T-cell (primary cell): ENCODE results near the gene PHGDH. TPM values are rescaled to one million over a fixed set of nuclear protein-coding genes. Genes with fewer than 3 reads are reported as not detected.
"Not testable (repeated sequence)": the region's sequence is repeated elsewhere in the genome, so short reads cannot be mapped to it uniquely, and the experiment has no call there.

ENCODE experiments used
- ATAC-seq, 4 experiments: fragments of 200-7000 bp in 3 of 4; fragments of 150-1000 bp in 1 of 4; cut with Tn5 transposase; replicated peaks in 1 of 4; 1 replicate in 3 of 4; 2 replicates in 1 of 4; pipeline ENCODE4 v1.10.0; 2021; ENCODE audit warnings: moderate library complexity in 3 of 4, mild to moderate bottlenecking in 2 of 4, moderate number of reproducible peaks in 1 of 4
- CTCF ChIA-PET, 2 donors: fragments of 300-600 bp; sonication (Branson Sonifier 250); formaldehyde crosslinking; loops; one replicate each; lab custom pipeline; 2022; ENCODE audit warnings: antibody characterized with exemption in 2 of 2; lab: Charles Lee
- POLR2A ChIA-PET, 2 donors: fragments of 300-600 bp; sonication (Branson Sonifier 250); formaldehyde crosslinking; loops; one replicate each; lab custom pipeline; 2022; ENCODE audit warnings: antibody characterized with exemption in 2 of 2; lab: Charles Lee
- DNase-seq, 35 experiments: peaks; one replicate each; pipeline versions ENCODE4 v3.0.0 to v3.0.0-alpha.2; 2013 to 2023
- H3K27ac ChIP-seq: one replicate; pipeline ENCODE4 v1.5.1; 2013; ENCODE audit warnings: low read length
- H3K27me3 ChIP-seq, 2 experiments: replicated peaks in 1 of 2; 1 replicate in 1 of 2; 2 replicates in 1 of 2; pipeline versions ENCODE4 v1.6.1 to v1.7.0; 2013; ENCODE audit warnings: low read length in 1 of 2, mixed read lengths in 1 of 2; ENCODE audit not compliant: control insufficient read depth in 2 of 2, insufficient read depth in 2 of 2; ENCODE audit errors: extremely low read depth in 1 of 2
- H3K36me3 ChIP-seq, 2 donors: 1 replicate in 1 of 2; 2 replicates in 1 of 2; pipeline versions ENCODE4 v1.6.1 to v1.7.0; 2013; ENCODE audit warnings: low read length in 1 of 2; ENCODE audit not compliant: control insufficient read depth in 2 of 2, insufficient read depth in 1 of 2; ENCODE audit errors: extremely low read depth in 1 of 2
- H3K4me1 ChIP-seq, 2 experiments: 1 replicate in 1 of 2; 2 replicates in 1 of 2; pipeline versions ENCODE4 v1.6.1 to v1.7.0; 2013; ENCODE audit warnings: low read length in 2 of 2, mixed read lengths in 1 of 2; ENCODE audit not compliant: insufficient read depth in 2 of 2, control insufficient read depth in 1 of 2; ENCODE audit errors: extremely low read depth in 1 of 2
- H3K4me3 ChIP-seq, 2 donors: 1 replicate in 1 of 2; 2 replicates in 1 of 2; pipeline versions ENCODE4 v1.5.1 to v1.7.0; 2013; ENCODE audit warnings: mild to moderate bottlenecking in 2 of 2, low read length in 1 of 2, moderate library complexity in 1 of 2; ENCODE audit not compliant: control insufficient read depth in 1 of 2; ENCODE audit errors: extremely low read depth in 1 of 2
- H3K9me3 ChIP-seq: 2 replicates; pipeline ENCODE4 v1.7.0; 2013
- H3K27ac Mint-ChIP-seq, 2 donors: one replicate each; pipeline ENCODE4 v1.8.0; 2020 to 2021; ENCODE audit warnings: mild to moderate bottlenecking in 2 of 2, mixed read lengths in 2 of 2
- H3K27me3 Mint-ChIP-seq, 2 donors: one replicate each; pipeline ENCODE4 v1.8.0; 2021 to 2022; ENCODE audit warnings: mixed read lengths in 2 of 2
- H3K36me3 Mint-ChIP-seq: one replicate; pipeline ENCODE4 v1.8.0; 2021; ENCODE audit warnings: mixed read lengths
- H3K4me1 Mint-ChIP-seq, 3 donors: one replicate each; pipeline ENCODE4 v1.8.0; 2020 to 2022; ENCODE audit warnings: mixed read lengths in 3 of 3, mild to moderate bottlenecking in 1 of 3
- H3K4me3 Mint-ChIP-seq, 3 donors: one replicate each; pipeline ENCODE4 v1.8.0; 2020 to 2022; ENCODE audit warnings: mild to moderate bottlenecking in 3 of 3, mixed read lengths in 3 of 3, moderate library complexity in 3 of 3
- H3K9me3 Mint-ChIP-seq, 3 donors: one replicate each; pipeline ENCODE4 v1.8.0; 2020 to 2022; ENCODE audit warnings: mixed read lengths in 3 of 3
- WGBS: methylation state at CpG from one replicate; pipeline ENCODE4 v1.1.5; 2013; ENCODE audit warnings: missing lambda C conversion rate; ENCODE audit not compliant: insufficient coverage; 5-methylcytosine and 5-hydroxymethylcytosine counted together
- total RNA-seq, 35 experiments: library from RNA in 6 of 35; stranded (reverse) in 6 of 35; fragments of 120-200 nt in 1 of 35; gene quantifications; one replicate each; pipeline versions ENCODE4 v1.2.1 to v1.2.4 and lab custom pipeline; 2013 to 2026

Gene PHGDH
- total RNA-seq, 5 donors from 2014 or later (not counting 1 experiment from before 2014, with no cell fraction given): 7.8 to 27.4 (median 14.3) TPM

DNA sequence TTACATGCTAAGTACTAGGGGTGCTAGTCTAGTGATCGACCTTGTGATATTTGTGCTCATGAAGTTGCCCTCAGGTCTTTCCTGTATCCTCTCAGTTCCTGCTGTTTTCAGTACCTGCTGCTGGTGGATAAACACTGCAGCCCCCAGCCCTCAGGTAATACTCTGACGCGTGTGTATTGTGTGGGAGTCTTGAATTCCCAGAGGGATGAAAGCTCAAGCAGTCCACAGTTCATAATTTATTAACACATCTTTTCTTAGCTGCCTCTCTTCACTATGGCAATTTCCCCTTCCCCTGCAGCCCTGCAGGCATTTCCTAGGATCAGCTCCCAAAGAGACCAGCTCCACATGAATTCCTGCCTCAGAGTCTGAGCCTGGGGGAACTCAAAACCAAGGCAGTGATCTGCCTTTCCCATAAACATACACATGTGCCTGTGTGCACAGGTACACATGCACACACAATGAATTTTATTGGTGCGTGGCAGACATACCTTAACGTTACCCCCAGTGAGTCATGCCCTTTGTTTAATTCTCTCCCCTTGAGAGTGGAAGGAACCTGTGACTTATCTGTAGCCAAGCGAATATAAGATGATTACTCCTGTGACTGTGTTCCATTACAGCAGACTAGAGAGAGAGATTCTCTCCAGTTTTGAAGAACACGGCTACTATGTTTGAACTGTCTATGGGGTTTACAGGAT is 71.0 kb downstream of the PHGDH start:
- no peaks in the 10 kb centered on the region for H3K36me3 Mint-ChIP-seq
- Histone ChIP-seq H3K27ac (no peak overlapping the region), H3K4me3 (no peak overlapping the region), H3K27me3 (peaks cover 0 to 4% of the 10 kb centered on the region in 2 experiments), H3K4me1 (no peaks in the 10 kb centered on the region), H3K9me3 (no peaks in the 10 kb centered on the region), H3K36me3 (no peaks in the 10 kb centered on the region)
- CTCF ChIA-PET: no interaction called here
- H3K4me3 Mint-ChIP-seq: no peak overlapping the region
- no peaks in the 10 kb centered on the region for H3K9me3 Mint-ChIP-seq
- DNase-seq (no peak), ATAC-seq (no peak)
- WGBS: no CpG with 5 or more reads among the region's 7 CpGs
- POLR2A ChIA-PET: no interaction called here
- H3K4me1 Mint-ChIP-seq: no peaks in the 10 kb centered on the region
- peaks cover 6 to 8% of the 10 kb centered on the region in 2 donors for H3K27me3 Mint-ChIP-seq
- H3K27ac Mint-ChIP-seq: no peak overlapping the region

DNA sequence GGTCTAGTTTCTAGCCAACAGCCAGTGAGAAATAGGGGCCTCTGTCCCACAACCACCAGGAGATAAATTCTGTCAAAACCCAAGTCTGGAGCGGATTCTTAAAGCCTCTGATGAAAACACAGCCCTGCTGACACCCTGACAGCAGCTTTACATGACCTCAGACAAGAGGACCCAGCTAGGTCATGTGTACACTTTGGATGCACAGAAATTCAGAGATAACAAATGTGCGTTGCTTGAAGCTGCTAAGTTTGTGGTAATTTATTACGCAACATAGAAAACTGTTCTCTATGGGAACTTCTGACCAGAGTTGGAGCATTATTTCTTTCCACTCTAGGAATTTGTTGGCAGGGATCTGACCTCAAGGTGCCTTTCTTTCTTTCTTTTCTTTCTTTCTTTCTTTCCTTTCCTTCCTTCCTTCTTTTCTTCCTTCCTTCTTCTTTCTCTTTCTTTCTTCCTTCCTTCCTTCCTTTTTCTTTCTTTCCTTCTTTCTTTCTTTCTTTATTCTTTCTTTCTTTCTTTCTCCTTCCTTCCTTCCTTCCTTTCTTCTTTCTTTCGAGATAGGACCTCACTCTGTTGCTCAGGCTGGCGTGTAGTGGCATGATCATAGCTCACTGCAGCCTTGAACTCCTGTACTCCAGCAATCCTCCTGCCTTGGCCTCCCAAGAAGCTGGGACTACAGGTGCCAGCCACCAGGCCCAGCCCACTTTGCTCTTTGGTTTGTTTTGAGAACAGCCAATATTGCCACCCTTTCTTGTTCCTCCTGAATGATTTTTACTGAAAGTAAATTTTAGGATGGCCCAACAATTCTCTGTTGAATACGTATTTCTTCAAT is 71.8 kb downstream of the PHGDH start:
- DNase-seq (no peak), ATAC-seq (no peak)
- H3K27me3 Mint-ChIP-seq: peaks cover 6 to 8% of the 10 kb centered on the region in 2 donors
- Histone ChIP-seq H3K4me3 (no peak overlapping the region), H3K27me3 (peaks cover 0 to 4% of the 10 kb centered on the region in 2 experiments), H3K4me1 (no peaks in the 10 kb centered on the region), H3K9me3 (no peaks in the 10 kb centered on the region), H3K36me3 (no peaks in the 10 kb centered on the region), H3K27ac (no peak overlapping the region)
- CTCF ChIA-PET: interaction anchor here in 1 of 2 donors (0.8 kb wide), 1 partner anchor 44 kb away, joined by 6 read pairs; no protein-coding TSS in a partner anchor
- POLR2A ChIA-PET: no interaction called here
- H3K4me3 Mint-ChIP-seq: no peak overlapping the region
- WGBS: 69% methylated on average over 5 of the region's 6 CpGs
- no peaks in the 10 kb centered on the region for H3K4me1 Mint-ChIP-seq
- no peaks in the 10 kb centered on the region for H3K36me3 Mint-ChIP-seq
- no peak overlapping the region for H3K27ac Mint-ChIP-seq
- no peaks in the 10 kb centered on the region for H3K9me3 Mint-ChIP-seq

- WGBS: 100% methylated on average over 1 of the region's 3 CpGs
- no peaks in the 10 kb centered on the region for H3K36me3 ChIP-seq
- peaks cover 0 to 4% of the 10 kb centered on the region in 2 experiments for H3K27me3 ChIP-seq
- Mint-ChIP-seq H3K4me3 (no peak overlapping the region), H3K4me1 (no peaks in the 10 kb centered on the region), H3K36me3 (no peaks in the 10 kb centered on the region), H3K9me3 (no peaks in the 10 kb centered on the region), H3K27ac (no peak overlapping the region), H3K27me3 (peaks cover 6 to 10% of the 10 kb centered on the region in 2 donors)
- POLR2A ChIA-PET: no interaction called here
- no peak overlapping the region for H3K27ac ChIP-seq
- no peak for ATAC-seq
- CTCF ChIA-PET: interaction anchor here in 1 of 2 donors (0.8 kb wide), 1 partner anchor 43 kb away, joined by 6 read pairs; no protein-coding TSS in a partner anchor
- no peaks in the 10 kb centered on the region for H3K4me1 ChIP-seq
- no peaks in the 10 kb centered on the region for H3K9me3 ChIP-seq
- H3K4me3 ChIP-seq: no peak overlapping the region
- no peak for DNase-seq
Measured at GRCh38 chr1:119784191-119784781, 72.6 kb downstream of the PHGDH start.

DNA sequence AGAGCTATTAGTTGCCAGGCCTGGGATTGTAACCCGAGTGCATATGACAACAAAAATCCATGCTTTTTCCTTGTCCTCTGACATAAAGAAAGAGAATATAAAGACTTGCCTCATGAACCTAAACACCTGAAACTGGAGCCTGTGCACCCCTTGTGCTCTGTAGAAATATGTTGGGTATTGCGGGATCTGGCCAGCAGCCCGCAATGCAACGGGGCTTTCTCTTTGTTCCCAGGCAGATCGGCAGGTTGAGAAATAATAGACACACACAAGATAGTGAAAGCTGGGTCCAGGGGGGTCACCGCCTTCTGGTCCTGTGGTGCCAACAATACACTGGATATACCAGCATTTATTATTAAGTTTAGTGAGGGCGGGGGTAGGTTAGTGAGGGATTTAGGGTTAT is 74.3 kb downstream of the PHGDH start:
- H3K4me1 Mint-ChIP-seq, CTCF ChIA-PET: not testable (repeated sequence)
- no CpG with 5 or more reads among the region's 7 CpGs for WGBS

GRCh38 chr1:119786473-119787050 is 74.8 kb downstream of the PHGDH start:
- ATAC-seq, H3K27ac Mint-ChIP-seq, H3K4me3 Mint-ChIP-seq, DNase-seq, H3K4me1 Mint-ChIP-seq, H3K9me3 ChIP-seq, H3K4me1 ChIP-seq, H3K9me3 Mint-ChIP-seq, H3K4me3 ChIP-seq, H3K27ac ChIP-seq, POLR2A ChIA-PET, H3K36me3 ChIP-seq, H3K27me3 ChIP-seq, H3K36me3 Mint-ChIP-seq, CTCF ChIA-PET: not testable (repeated sequence)
- peaks cover 6 to 11% of the 10 kb centered on the region in 2 donors for H3K27me3 Mint-ChIP-seq
- WGBS: no CpG with 5 or more reads among the region's 4 CpGs

More for the DNA sequence above, 74.3 kb downstream of the PHGDH start:
- H3K4me1 ChIP-seq, H3K27ac ChIP-seq, DNase-seq, H3K36me3 ChIP-seq, H3K9me3 ChIP-seq, H3K4me3 ChIP-seq, POLR2A ChIA-PET, H3K4me3 Mint-ChIP-seq, H3K27ac Mint-ChIP-seq, H3K9me3 Mint-ChIP-seq, ATAC-seq, H3K27me3 ChIP-seq, H3K36me3 Mint-ChIP-seq: not testable (repeated sequence)
- peaks cover 6 to 11% of the 10 kb centered on the region in 2 donors for H3K27me3 Mint-ChIP-seq

DNA sequence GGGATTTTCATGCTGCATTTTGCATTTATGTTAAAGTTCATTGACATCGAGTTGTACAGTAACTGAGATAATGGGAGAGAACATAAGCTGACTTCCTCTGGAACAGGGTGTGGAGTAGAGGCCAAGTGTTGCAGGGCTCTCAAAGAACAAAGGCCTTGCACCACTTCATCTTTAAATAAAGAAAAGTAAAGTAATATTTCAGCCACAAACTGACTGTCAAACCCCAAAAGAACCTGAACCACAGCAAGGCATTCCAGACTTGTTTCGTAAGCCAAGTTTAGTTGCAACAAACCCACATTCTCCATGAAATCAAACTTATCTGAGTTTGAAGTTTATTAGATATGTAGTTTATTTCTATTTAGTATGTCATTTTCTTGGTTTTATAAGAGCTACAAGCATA is 76.0 kb downstream of the PHGDH start:
- CTCF ChIA-PET: no interaction called here

More for the DNA sequence above, 76.0 kb downstream of the PHGDH start:
- Histone ChIP-seq H3K4me1 (no peaks in the 10 kb centered on the region), H3K9me3 (no peaks in the 10 kb centered on the region), H3K4me3 (no peak overlapping the region), H3K36me3 (no peaks in the 10 kb centered on the region), H3K27ac (no peak overlapping the region), H3K27me3 (peaks cover 0 to 4% of the 10 kb centered on the region in 2 experiments)
- Mint-ChIP-seq H3K4me1 (no peaks in the 10 kb centered on the region), H3K27me3 (peaks cover 6 to 13% of the 10 kb centered on the region in 2 donors), H3K27ac (no peak overlapping the region), H3K4me3 (no peak overlapping the region), H3K36me3 (no peaks in the 10 kb centered on the region), H3K9me3 (no peaks in the 10 kb centered on the region)
- DNase-seq (no peak), ATAC-seq (no peak)
- 33% methylated on average over 1 of the region's 2 CpGs for WGBS
- POLR2A ChIA-PET: no interaction called here
